Central memory CD4-positive, alpha-beta T cell (primary cell): ENCODE data around the gene ZGPAT.

Experiments used
- DNase-seq: peaks from one replicate; pipeline ENCODE4 v3.0.0; 2022

ZGPAT gene

DNA sequence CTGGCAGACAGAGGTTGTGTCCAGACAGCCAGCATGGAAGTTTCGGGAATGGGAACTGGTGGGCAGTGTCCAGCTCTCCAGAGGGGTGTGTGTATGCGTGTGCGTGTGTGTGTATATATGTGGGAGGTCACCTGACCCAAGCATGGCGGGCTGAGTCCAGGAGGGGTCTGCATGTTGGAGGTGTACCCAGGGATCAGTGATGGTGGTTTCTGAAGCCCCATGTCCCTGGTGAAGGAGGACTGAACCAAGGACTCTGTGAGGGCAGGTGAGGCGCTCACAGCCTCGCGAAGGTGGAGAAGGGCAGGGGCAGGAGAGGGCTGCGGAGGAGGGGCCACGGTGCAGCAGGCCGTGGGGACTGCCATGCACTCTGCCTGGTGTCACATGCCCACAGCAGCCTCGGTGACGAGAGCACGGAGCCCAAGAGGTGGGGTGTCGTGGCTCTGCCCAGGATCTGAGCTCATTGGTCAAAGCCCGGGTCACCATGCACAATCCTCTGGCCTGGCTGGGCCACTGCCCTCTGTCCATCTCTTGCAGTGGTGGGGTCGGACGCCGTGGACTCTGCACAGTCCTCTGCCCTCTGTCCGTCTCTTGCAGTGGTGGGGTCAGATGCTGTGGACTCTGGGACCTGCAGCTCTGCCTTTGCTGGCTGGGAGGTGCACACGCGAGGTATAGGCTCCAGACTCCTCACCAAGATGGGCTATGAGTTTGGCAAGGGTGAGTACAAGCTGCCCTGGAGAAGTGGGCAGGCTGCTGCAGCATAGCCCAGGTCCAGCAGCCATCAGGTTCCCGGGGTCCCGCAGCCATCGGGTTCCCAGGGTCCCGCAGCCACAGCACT, 26.5 kb downstream of the ZGPAT start:
- no peak for DNase-seq

GRCh38 chr20:63734946-63735858, 27.4 kb downstream of the ZGPAT start:
- DNase-seq, result no peak

DNA sequence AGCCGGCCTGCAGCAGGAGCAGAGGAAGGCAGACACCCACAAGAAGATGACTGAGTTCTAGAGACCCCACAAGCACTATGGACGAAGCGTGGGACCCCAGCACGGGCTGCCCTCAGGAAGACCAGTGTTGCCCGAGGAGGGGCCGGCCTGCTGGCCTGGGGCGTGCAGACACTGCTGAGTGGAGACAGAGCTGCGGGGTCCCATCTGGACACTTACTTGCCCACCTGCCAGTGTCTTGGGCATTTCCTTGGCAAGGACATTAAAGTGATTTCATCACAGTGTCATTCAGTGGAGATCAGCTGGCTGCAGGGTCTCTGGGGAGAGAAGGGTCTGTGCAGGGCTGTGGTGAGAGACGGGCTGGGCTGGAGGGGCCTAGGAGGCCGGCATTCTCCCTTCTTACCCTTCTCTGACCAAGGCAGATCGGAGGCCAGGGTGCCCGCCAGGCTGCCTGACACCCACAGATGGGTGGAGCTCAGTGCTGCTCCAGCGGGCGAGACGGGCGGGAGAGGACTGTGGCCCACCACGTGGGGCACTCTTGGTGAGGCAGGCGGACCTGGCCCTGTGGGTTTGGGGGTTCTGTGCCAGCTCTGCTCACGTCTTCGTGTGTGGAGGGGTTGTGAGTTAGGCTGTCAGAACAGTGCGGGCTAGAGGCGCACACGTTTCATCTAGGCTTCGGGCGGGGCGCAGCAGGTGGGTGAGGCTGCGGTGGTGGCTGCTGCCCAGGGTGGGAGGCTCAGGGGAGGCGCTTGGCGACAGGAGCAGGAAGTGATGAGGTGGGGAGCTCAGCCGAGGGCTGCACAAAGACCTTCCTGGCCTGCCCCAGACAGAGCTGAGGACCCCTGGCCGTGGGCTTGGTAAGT, 28.2 kb downstream of the ZGPAT start, which contains the start of gene LIME1:
TSS of gene LIME1 (plus strand) at position 806 of the 860 bp plus-strand sequence. CDS start 886 bp downstream, outside the sequence.
- DNase-seq, result peak; percentile 88

DNA sequence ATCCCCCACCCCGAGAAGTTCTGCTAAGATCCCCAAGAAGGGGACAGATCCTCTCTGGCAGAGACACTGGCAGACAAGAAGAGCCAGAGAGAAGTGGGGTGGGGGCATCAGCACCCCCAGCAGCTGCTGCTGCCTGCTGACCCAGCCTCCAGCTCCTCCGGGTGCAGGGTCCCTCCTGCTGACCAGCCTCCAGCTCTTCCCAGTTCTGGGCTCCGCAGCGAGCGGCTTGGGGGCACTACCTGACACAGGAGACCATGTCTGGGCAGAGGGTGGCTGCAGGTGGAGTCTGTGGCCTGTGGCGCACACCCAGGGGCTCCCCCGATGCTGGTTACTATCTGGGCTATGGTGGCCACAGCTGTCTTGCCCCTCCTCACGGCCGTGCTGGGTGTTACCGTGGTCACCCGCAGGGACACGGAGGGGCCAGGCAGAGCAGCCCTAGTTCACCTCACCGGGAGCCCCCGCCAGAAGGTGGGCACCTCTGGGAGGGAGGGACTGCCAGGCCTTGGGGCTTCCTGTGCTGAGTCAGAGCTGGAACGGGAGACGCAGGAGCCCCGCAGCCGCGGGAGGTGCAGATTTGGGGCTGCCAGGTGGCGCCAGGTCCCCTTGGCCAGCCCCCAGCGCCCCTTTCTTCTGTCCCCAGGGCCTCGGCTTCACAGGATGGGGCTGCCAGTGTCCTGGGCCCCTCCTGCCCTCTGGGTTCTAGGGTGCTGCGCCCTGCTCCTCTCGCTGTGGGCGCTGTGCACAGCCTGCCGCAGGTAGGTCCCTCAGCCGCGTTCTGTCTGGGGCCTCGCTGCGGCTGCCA, 29.3 kb downstream of the ZGPAT start:
- peak; percentile 68 for DNase-seq

DNA sequence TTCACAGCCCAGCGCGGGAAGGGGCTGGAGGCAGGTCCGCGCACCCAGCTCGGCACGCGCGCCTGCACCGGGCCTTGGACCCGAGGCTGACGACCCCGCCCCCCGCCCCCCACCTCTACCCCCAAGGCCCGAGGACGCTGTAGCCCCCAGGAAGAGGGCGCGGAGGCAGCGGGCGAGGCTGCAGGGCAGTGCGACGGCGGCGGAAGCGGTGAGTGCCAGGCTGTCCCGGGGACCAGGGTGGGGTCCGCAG, 29.8 kb downstream of the ZGPAT start:
- no peak for DNase-seq

GRCh38 chr20:63737945-63738686, 30.3 kb downstream of the ZGPAT start:
- peak; percentile 30 for DNase-seq

- DNase-seq, result peak; percentile 19
These were observed 30.9 kb downstream of the ZGPAT start for GRCh38 chr20:63738687-63739129.

DNA sequence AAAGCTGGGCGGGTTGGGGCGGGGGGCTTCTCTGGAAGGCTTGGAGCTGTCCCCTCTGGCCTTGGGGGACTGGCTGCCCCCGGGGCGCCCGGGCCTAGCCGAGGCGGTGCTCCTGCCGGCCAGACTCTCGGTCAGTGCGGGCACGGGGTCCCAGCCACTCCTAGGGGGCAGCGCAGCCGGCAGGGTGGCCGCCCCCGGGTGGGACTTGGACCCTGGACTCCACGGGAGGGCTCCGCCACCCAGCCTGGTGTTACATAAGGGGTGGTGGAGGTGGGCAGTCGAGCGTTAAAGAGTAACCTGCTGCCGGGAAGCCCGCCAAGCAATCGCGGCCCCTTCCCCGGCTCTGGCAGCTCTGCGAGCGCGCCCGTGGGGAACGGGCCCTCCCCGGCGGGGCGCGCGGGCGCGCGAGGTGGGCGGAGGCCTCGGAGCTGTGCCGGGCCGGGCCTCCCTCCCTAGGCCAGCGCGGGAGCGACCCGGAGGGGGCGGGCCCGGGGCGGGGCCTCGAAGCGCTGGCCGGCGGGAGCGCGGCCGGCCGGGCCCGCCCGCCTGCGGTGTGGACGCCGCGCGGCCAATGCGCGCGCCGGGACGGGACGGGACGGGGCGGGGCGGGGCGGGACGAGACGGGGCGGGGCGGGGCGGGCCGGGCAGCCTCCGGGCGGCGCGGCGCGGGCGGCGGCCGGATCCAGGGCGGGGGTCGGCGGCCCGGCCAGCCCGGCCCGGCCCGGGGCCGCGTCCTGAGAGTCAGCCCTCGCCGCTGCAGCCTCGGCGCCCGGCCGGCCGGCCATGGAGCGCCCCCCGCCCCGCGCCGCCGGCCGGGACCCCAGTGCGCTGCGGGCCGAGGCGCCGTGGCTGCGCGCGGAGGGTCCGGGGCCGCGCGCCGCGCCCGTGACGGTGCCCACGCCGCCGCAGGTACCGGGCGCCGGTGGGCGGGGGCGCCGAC, 31.6 kb downstream of the ZGPAT start, which contains the start of gene SLC2A4RG:
TSS of gene SLC2A4RG (plus strand) at position 647 of the 940 bp plus-strand sequence. CDS start at position 784, 137 bp downstream.
- peak; percentile 62 for DNase-seq

- peak; percentile 53 for DNase-seq
These were observed 32.3 kb downstream of the ZGPAT start for GRCh38 chr20:63740070-63740626.

- peak; percentile 44 for DNase-seq
These were observed 33.0 kb downstream of the ZGPAT start for GRCh38 chr20:63740627-63741353.

DNA sequence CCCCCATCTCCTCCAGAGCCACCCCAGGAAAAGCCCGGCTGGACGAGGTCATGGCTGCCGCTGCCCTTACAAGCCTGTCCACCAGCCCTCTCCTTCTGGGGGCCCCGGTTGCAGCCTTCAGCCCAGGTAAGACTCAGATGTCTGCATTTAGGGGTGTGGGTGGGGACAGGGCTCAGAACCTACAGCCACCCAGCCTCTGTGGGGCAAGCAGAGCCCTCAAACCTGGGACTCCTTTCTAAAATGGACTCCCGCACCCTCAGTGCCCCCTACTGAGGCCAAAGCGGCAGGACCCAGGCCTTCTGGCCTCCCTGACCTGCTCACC, 33.5 kb downstream of the ZGPAT start:
- DNase-seq, result no peak

DNA sequence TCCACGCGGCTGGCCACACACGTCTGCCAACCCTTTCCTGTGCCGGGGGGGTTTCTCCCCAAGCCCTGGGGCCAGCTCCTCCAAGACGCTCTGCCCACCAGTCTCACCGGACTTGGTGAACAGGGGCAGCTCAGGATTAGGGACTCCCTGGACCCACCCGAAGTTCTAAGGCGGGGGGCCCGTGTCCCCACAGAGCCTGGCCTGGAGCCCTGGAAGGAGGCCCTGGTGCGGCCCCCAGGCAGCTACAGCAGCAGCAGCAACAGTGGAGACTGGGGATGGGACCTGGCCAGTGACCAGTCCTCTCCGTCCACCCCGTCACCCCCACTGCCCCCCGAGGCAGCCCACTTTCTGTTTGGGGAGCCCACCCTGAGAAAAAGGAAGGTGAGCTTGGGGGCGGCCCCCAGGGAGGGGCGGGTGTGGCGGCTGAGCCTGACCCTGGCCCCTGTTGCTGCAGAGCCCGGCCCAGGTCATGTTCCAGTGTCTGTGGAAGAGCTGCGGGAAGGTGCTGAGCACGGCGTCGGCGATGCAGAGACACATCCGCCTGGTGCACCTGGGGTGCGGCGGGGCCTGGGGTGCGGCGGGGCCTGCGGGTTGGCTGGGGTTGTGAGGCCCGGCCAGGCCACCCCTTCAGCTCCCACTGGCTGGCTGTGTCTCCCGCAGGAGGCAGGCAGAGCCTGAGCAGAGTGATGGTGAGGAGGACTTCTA, 34.0 kb downstream of the ZGPAT start:
- no peak for DNase-seq

DNA sequence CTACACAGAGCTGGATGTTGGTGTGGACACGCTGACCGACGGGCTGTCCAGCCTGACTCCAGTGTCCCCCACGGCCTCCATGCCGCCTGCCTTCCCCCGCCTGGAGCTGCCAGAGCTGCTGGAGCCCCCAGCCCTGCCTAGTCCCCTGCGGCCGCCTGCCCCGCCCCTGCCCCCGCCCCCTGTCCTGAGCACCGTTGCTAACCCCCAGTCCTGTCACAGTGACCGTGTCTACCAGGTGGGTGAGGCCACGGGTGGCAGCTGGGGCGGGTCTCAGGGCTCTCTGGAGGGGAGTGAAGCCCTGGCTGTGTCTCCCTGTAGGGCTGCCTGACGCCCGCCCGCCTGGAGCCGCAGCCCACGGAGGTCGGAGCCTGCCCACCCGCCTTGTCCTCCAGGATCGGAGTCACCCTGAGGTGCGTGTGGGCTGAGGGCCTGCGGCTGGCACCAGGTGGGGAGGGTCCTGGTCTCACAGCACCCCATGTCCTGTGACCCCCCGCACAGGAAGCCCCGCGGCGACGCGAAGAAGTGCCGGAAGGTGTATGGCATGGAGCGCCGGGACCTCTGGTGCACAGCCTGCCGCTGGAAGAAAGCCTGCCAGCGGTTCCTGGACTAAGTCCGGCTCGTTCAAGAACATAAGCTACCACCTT, 34.7 kb downstream of the ZGPAT start:
- DNase-seq, result no peak

GRCh38 chr20:63743210-63743970, 35.6 kb downstream of the ZGPAT start:
- no peak for DNase-seq

GRCh38 chr20:63744158-63744557, 36.3 kb downstream of the ZGPAT start:
- DNase-seq, result no peak

DNA sequence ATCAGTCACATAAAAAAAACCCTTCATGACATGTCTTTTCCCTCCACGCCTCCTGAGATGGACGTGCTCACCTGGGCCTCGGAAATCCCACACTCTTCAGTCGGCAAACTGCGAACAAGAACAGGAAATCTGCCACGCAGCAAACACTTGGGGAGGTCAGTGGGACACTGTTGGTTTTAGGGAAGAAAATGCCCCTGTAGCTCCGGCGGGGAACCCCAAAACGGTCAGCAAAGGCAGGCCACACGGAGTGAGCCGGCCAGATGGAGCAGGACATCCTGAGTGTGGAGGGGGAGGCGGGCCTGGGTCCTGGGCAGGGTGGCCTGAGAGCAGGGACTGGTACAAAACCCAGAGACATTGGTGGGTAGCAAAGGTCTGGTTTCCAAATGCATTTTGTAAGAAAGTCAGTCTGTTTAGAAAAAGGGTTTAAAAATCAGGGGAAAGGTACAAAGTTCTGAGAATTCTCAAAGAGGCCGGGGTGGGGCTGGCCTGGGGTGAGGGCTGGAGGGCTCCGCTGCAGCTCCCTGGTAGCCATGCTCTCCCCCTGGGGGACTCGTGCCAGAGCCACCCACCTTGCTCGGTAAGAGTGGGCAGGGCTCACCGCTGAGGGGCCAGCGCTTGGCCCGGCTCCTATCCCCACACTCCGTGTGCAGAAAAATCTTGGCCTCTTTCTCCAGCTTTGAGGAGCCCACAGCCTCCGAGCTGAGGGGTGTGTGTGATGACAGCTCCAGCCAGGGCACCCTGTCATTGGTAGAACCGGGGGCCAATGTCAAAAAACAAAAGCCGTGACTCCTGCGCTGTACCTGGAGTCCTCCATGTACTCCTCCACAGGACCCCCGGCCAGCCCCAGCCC, 37.0 kb downstream of the ZGPAT start:
- DNase-seq, result no peak
